Measurements from ENCODE around the gene ANKMY1.

DNA sequence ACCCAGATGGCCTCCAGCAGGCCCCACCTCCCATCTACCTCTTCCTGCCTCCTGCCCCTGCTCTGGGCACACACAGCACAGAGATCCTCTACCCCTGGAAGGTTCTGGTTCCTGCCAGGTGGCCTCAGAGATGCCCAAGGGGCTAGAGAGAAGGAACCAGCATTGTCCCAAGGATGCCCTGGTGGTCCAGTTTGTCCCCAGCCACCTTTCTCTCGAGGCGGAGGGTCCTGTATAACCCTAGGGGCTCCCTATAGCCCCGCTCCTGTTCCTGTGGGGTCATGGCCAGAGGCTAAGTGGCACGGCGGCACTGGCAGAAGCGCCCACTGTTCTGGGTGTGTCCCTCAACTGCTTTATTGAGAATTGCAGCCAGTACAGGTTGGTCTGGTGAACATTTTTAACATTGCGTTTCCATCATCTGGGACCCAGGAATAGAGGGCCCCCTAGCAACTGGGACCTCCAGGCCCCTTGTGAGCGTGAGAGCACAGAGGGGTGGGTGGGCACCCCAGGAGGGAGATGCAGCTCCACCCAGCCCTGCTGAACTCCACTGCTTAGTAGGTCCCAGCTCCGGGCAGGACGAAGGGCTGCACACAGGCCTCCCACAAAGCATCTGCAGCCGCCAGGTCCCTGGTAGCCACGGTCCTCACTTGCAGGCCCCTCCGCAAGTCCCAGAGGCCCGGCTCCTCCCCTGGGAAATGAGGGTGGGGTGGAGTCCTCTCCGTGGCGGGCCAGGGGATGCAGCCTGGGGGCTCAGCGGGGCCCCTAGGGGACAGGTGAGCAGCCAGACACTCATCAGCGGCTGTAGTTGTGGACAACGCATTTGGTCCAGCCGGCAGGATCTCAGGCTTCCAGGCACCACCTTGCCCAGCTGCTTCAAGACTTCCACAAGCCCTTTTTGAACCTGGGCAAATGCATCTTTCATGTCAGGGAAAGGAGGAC is 89.2 kb downstream of the ANKMY1 start:
- TF ChIP-seq KLF1 (tag by site-specific recombination; IDR thresholded peaks at IDR 0.05) (no peak), ZNF16 (tag by site-specific recombination; IDR thresholded peaks at IDR 0.05; ENCODE audit: low read depth) (no peak), ZBTB7A (tag by site-specific recombination; IDR thresholded peaks at IDR 0.05; ENCODE audit: low read depth) (no peak), ZNF174 (tag by site-specific recombination; IDR thresholded peaks at IDR 0.05) (no peak), ZBTB8A (tag by site-specific recombination; IDR thresholded peaks at IDR 0.05) (no peak), BCL11B (tag by site-specific recombination; IDR thresholded peaks at IDR 0.05; ENCODE audit: low read depth) (no peak), ZNF768 (tag by site-specific recombination; IDR thresholded peaks at IDR 0.05) (no peak), TCF7L2 (IDR thresholded peaks at IDR 0.05; ENCODE audit: borderline replicate concordance, low read depth, low read length) (no peak), ZNF155 (tag by site-specific recombination; IDR thresholded peaks at IDR 0.05) (no peak)
- TF ChIP-seq, protein P1, sequence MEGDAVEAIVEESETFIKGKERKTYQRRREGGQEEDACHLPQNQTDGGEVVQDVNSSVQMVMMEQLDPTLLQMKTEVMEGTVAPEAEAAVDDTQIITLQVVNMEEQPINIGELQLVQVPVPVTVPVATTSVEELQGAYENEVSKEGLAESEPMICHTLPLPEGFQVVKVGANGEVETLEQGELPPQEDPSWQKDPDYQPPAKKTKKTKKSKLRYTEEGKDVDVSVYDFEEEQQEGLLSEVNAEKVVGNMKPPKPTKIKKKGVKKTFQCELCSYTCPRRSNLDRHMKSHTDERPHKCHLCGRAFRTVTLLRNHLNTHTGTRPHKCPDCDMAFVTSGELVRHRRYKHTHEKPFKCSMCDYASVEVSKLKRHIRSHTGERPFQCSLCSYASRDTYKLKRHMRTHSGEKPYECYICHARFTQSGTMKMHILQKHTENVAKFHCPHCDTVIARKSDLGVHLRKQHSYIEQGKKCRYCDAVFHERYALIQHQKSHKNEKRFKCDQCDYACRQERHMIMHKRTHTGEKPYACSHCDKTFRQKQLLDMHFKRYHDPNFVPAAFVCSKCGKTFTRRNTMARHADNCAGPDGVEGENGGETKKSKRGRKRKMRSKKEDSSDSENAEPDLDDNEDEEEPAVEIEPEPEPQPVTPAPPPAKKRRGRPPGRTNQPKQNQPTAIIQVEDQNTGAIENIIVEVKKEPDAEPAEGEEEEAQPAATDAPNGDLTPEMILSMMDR (tag by site-specific recombination; IDR thresholded peaks at IDR 0.05): no peak
- TF ChIP-seq, protein P2, sequence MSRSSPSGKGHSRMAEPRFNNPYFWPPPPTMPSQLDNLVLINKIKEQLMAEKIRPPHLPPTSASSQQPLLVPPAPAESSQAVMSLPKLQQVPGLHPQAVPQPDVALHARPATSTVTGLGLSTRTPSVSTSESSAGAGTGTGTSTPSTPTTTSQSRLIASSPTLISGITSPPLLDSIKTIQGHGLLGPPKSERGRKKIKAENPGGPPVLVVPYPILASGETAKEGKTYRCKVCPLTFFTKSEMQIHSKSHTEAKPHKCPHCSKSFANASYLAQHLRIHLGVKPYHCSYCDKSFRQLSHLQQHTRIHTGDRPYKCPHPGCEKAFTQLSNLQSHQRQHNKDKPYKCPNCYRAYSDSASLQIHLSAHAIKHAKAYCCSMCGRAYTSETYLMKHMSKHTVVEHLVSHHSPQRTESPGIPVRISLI (tag by site-specific recombination; IDR thresholded peaks at IDR 0.05): no peak
- TF ChIP-seq, protein P3, sequence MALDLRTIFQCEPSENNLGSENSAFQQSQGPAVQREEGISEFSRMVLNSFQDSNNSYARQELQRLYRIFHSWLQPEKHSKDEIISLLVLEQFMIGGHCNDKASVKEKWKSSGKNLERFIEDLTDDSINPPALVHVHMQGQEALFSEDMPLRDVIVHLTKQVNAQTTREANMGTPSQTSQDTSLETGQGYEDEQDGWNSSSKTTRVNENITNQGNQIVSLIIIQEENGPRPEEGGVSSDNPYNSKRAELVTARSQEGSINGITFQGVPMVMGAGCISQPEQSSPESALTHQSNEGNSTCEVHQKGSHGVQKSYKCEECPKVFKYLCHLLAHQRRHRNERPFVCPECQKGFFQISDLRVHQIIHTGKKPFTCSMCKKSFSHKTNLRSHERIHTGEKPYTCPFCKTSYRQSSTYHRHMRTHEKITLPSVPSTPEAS (tag by site-specific recombination; IDR thresholded peaks at IDR 0.05): no peak

All from HEK293 (cell line).